Endothelial cell (in vitro differentiated cells): ENCODE data around the gene B3GNT2. TPM values are rescaled to one million over a fixed set of nuclear protein-coding genes. Genes with fewer than 3 reads are reported as not detected.
"Not testable (repeated sequence)": the region's sequence is repeated elsewhere in the genome, so short reads cannot be mapped to it uniquely, and the experiment has no call there.

Experiments used
- DNase-seq: peaks from one replicate; pipeline ENCODE4 v3.0.0; 2021; ENCODE audit warnings: low spot score
- H3K27ac Mint-ChIP-seq: one replicate; pipeline ENCODE4 v1.8.0; 2021; ENCODE audit warnings: mixed read lengths, inconsistent platforms; ENCODE audit not compliant: unreplicated experiment
- H3K27me3 Mint-ChIP-seq: one replicate; pipeline ENCODE4 v1.8.0; 2021; ENCODE audit warnings: mild to moderate bottlenecking, moderate library complexity, mixed read lengths, inconsistent platforms; ENCODE audit not compliant: unreplicated experiment
- H3K36me3 Mint-ChIP-seq: one replicate; pipeline ENCODE4 v1.8.0; 2021; ENCODE audit warnings: mild to moderate bottlenecking, low read depth, mixed read lengths, inconsistent platforms; ENCODE audit not compliant: unreplicated experiment
- H3K4me1 Mint-ChIP-seq: one replicate; pipeline ENCODE4 v1.8.0; 2021; ENCODE audit warnings: mild to moderate bottlenecking, mixed read lengths, inconsistent platforms; ENCODE audit not compliant: unreplicated experiment
- H3K4me3 Mint-ChIP-seq: one replicate; pipeline ENCODE4 v1.8.0; 2021; ENCODE audit warnings: mild to moderate bottlenecking, mixed read lengths, inconsistent platforms; ENCODE audit not compliant: unreplicated experiment
- H3K9me3 Mint-ChIP-seq: one replicate; pipeline ENCODE4 v1.8.0; 2021; ENCODE audit warnings: mixed read lengths, inconsistent platforms; ENCODE audit not compliant: unreplicated experiment
- CTCF ChIP-seq: fragments of 200-600 bp; sonication (generic); IDR thresholded peaks from one replicate; pipeline ENCODE4 v1.5.0; 2021; ENCODE audit warnings: antibody characterized with exemption; ENCODE audit not compliant: unreplicated experiment
- total RNA-seq: library from RNA; stranded (reverse); fragmentation: NEBNext Ultra II Directional; extraction: Animal tissue kit (Norgen Biotek cat#: 25700); gene quantifications from one replicate; pipeline ENCODE4 v1.2.1, GENCODE V29; 2021; ENCODE audit not compliant: unreplicated experiment

The B3GNT2 gene
- total RNA-seq, 1 donor from 2014 or later = 53.1 TPM

- no peak overlapping the region for H3K27ac Mint-ChIP-seq
Measured at GRCh38 chr2:62150597-62151305, 45.2 kb upstream of the B3GNT2 start.

GRCh38 chr2:62151306-62151638 is 44.6 kb upstream of the B3GNT2 start:
- H3K27me3 Mint-ChIP-seq = no peaks in the 10 kb centered on the region
- DNase-seq = no peak
- no peak for TF ChIP-seq CTCF
- H3K4me3 Mint-ChIP-seq = no peak overlapping the region
- no peak overlapping the region for H3K27ac Mint-ChIP-seq
- peaks cover 3% of the 10 kb centered on the region for H3K4me1 Mint-ChIP-seq
- H3K9me3 Mint-ChIP-seq = no peaks in the 10 kb centered on the region
- no peaks in the 10 kb centered on the region for H3K36me3 Mint-ChIP-seq

More at GRCh38 chr2:62150597-62151305, 45.2 kb upstream of the B3GNT2 start:
- H3K27me3 Mint-ChIP-seq = no peaks in the 10 kb centered on the region
- H3K36me3 Mint-ChIP-seq = no peaks in the 10 kb centered on the region
- H3K4me1 Mint-ChIP-seq = peaks cover 3% of the 10 kb centered on the region
- H3K4me3 Mint-ChIP-seq = no peak overlapping the region
- no peak for TF ChIP-seq CTCF
- H3K9me3 Mint-ChIP-seq = no peaks in the 10 kb centered on the region
- no peak for DNase-seq

GRCh38 chr2:62152000-62152399 is 43.9 kb upstream of the B3GNT2 start:
- Mint-ChIP-seq H3K9me3 (no peaks in the 10 kb centered on the region), H3K27me3 (no peaks in the 10 kb centered on the region), H3K36me3 (no peaks in the 10 kb centered on the region), H3K4me3 (no peak overlapping the region), H3K4me1 (peaks cover 7% of the 10 kb centered on the region), H3K27ac (no peak overlapping the region)
- DNase-seq = no peak
- TF ChIP-seq CTCF = no peak

- Mint-ChIP-seq H3K4me1 (peaks cover 9% of the 10 kb centered on the region), H3K36me3 (no peaks in the 10 kb centered on the region), H3K27ac (no peak overlapping the region), H3K27me3 (no peaks in the 10 kb centered on the region), H3K9me3 (no peaks in the 10 kb centered on the region), H3K4me3 (no peak overlapping the region)
- no peak for DNase-seq
- TF ChIP-seq CTCF = no peak
Measured at GRCh38 chr2:62156861-62157496, 38.9 kb upstream of the B3GNT2 start.

- no peaks in the 10 kb centered on the region for H3K9me3 Mint-ChIP-seq
- peaks cover 9% of the 10 kb centered on the region for H3K4me1 Mint-ChIP-seq
- H3K4me3 Mint-ChIP-seq = no peak overlapping the region
- no peaks in the 10 kb centered on the region for H3K27me3 Mint-ChIP-seq
- DNase-seq = no peak
- TF ChIP-seq CTCF = no peak
- no peak overlapping the region for H3K27ac Mint-ChIP-seq
- H3K36me3 Mint-ChIP-seq = no peaks in the 10 kb centered on the region
Measured at GRCh38 chr2:62158444-62159121, 37.3 kb upstream of the B3GNT2 start.

GRCh38 chr2:62160691-62161090 is 35.2 kb upstream of the B3GNT2 start:
- not testable (repeated sequence) for H3K9me3 Mint-ChIP-seq, H3K27ac Mint-ChIP-seq, H3K27me3 Mint-ChIP-seq, H3K4me3 Mint-ChIP-seq, H3K36me3 Mint-ChIP-seq, DNase-seq
- H3K4me1 Mint-ChIP-seq = peaks cover 19% of the 10 kb centered on the region
